ENCODE measurements around the gene DNAH8. TPM values are rescaled to one million over a fixed set of nuclear protein-coding genes. Genes with fewer than 3 reads are reported as not detected.

DNAH8 gene
- total RNA-seq, 1 experiment from 2014 or later: not detected

- ATAC-seq (no peak), DNase-seq (ENCODE audit: low read depth, low spot score) (no peak)
- intact Hi-C loops (cut with micrococcal nuclease): no loop called here
- CTCF ChIA-PET: no interaction called here
- Histone ChIP-seq H2AFZ (ENCODE audit: low read depth, low read length, poor library complexity, severe bottlenecking) (no peak overlapping the region), H3K27ac (ENCODE audit: low read depth, low read length) (no peak overlapping the region), H3K9me2 (ENCODE audit: insufficient read depth) (no peaks in the 10 kb centered on the region), H3K4me1 (ENCODE audit: control insufficient read depth in 1 of 2, insufficient read depth in 2 of 2, low read length in 2 of 2) (no peaks in the 10 kb centered on the region), H3K79me2 (ENCODE audit: insufficient read depth, low read length) (no peaks in the 10 kb centered on the region), H3K36me3 (ENCODE audit: control insufficient read depth in 1 of 2, insufficient read depth in 2 of 2, low read length in 2 of 2) (no peaks in the 10 kb centered on the region), H3K4me2 (ENCODE audit: low read length) (no peak overlapping the region), H3K9ac (ENCODE audit: low read length) (no peak overlapping the region), H3K9me3 (ENCODE audit: control insufficient read depth in 1 of 2, insufficient read depth in 1 of 2, low read depth in 1 of 2, low read length in 2 of 2) (no peaks in the 10 kb centered on the region), H4K20me1 (ENCODE audit: insufficient read depth) (no peaks in the 10 kb centered on the region), H3K27me3 (ENCODE audit: insufficient read depth, low read length) (peaks cover 39% of the 10 kb centered on the region), H3K4me3 (replicated peaks in 1 of 2; ENCODE audit: low read depth in 1 of 2, low read length in 2 of 2) (no peak overlapping the region)
- no TSS peak for BruUV-seq (replicated peaks)
- RAD21 ChIA-PET (ENCODE audit: low non-redundant PET in 1 of 2, low total read pairs in 2 of 2, uncharacterized antibody in 2 of 2, unreplicated experiment in 2 of 2): no interaction called here
- POLR2A ChIA-PET: no interaction called here
- TF ChIP-seq ZFX (IDR thresholded peaks at IDR 0.05) (no peak), JUND (IDR thresholded peaks at IDR 0.05) (no peak), EZH2 (IDR thresholded peaks at IDR 0.05) (no peak), ZBTB33 (IDR thresholded peaks at IDR 0.05; ENCODE audit: extremely low read depth, insufficient replicate concordance, low read length) (no peak), TCF7L2 (IDR thresholded peaks at IDR 0.05; ENCODE audit: borderline replicate concordance, extremely low read depth, insufficient read depth, insufficient read length) (no peak), ELF1 (IDR thresholded peaks at IDR 0.05; ENCODE audit: borderline replicate concordance, low read depth) (no peak), SRF (IDR thresholded peaks at IDR 0.05; ENCODE audit: low read depth) (no peak), EGR1 (IDR thresholded peaks at IDR 0.05; ENCODE audit: low read depth) (no peak)
Observed at GRCh38 chr6:38867726-38868125, 152.6 kb downstream of the DNAH8 start.
